Heart right ventricle (tissue), 16 donors: ENCODE data around the gene MYO3B. TPM values are rescaled to one million over a fixed set of nuclear protein-coding genes. Genes with fewer than 3 reads are reported as not detected.

Source experiments
- ATAC-seq, 8 donors: fragments of 200-7000 bp; cut with Tn5 transposase; one replicate each; pipeline ENCODE4 v1.9.1; 2020; ENCODE audit warnings: mild to moderate bottlenecking in 8 of 8, moderate library complexity in 8 of 8, moderate number of reproducible peaks in 1 of 8
- DNase-seq, 2 donors: peaks; one replicate each; pipeline ENCODE4 v3.0.0-alpha.2; 2020
- H3K27ac ChIP-seq, 10 donors: fragments of 200-600 bp; sonication (generic) in 2 of 10; one replicate each; pipeline versions ENCODE4 v1.5.0 to v1.8.0; 2020 to 2022; ENCODE audit warnings: mild to moderate bottlenecking in 3 of 10
- H3K27me3 ChIP-seq, 7 donors: fragments of 200-600 bp; one replicate each; pipeline ENCODE4 v1.8.0; 2021 to 2022; ENCODE audit warnings: mild to moderate bottlenecking in 2 of 7
- H3K36me3 ChIP-seq, 9 donors: fragments of 200-600 bp; sonication (generic) in 1 of 9; one replicate each; pipeline versions ENCODE4 v1.5.0 to v1.8.0; 2020 to 2022; ENCODE audit warnings: mild to moderate bottlenecking in 2 of 9
- H3K4me1 ChIP-seq, 9 donors: fragments of 200-600 bp; sonication (generic) in 1 of 9; one replicate each; pipeline versions ENCODE4 v1.5.0 to v1.8.0; 2020 to 2022; ENCODE audit warnings: mild to moderate bottlenecking in 4 of 9
- H3K4me3 ChIP-seq, 10 donors: fragments of 200-600 bp; sonication (generic) in 2 of 10; one replicate each; pipeline versions ENCODE4 v1.5.0 to v1.8.0; 2020 to 2022; ENCODE audit warnings: mild to moderate bottlenecking in 7 of 10, moderate library complexity in 2 of 10
- H3K9me3 ChIP-seq, 11 donors: fragments of 200-600 bp in 10 of 11; sonication (generic) in 2 of 11; one replicate each; pipeline versions ENCODE4 v1.5.0 to v1.8.0; 2013 to 2022; ENCODE audit warnings: mild to moderate bottlenecking in 2 of 11, control low read depth in 1 of 11, moderate library complexity in 1 of 11
- WGBS, 2 donors: extraction: QIAGEN DNeasy Blood & Tissue Kit; methylation state at CpG; one replicate each; pipeline ENCODE4 v1.1.7; 2013; ENCODE audit warnings: inconsistent platforms in 1 of 2; 5-methylcytosine and 5-hydroxymethylcytosine counted together
- intact Hi-C, 10 donors: fragments of 100-400 bp; cut with DNase I; formaldehyde crosslinking; loops; one replicate each; pipeline versions ENCODE4 v1.11.1 to v1.14.2; 2022
- polyA plus RNA-seq, 2 donors: library from polyadenylated mRNA; stranded (reverse); fragments of 200-250 nt; gene quantifications; one replicate each; pipeline ENCODE4 v1.2.3, GENCODE V29; 2013
- total RNA-seq, 10 donors: library from RNA; stranded (reverse); fragmentation: NEBNext Ultra II Directional in 3 of 10; extraction: Animal tissue kit (Norgen Biotek cat#: 25700) in 3 of 10; gene quantifications; one replicate each; pipeline versions ENCODE4 v1.2.1 to v1.2.4, GENCODE V29; 2021 to 2023
- TF ChIP-seq, protein P1 (sequence below), 9 donors: fragments of 200-600 bp; sonication (generic) in 2 of 9; IDR thresholded peaks; one replicate each; pipeline versions ENCODE4 v1.5.0 to v1.8.0; 2021 to 2022; ENCODE audit warnings: antibody characterized with exemption in 9 of 9, mild to moderate bottlenecking in 5 of 9, moderate library complexity in 1 of 9
- donor health status: Arrhythmogenic right ventricular cardiomyopathy.
- donor health status: ischemic (EF 13 %, LVEDD 7.1; RV severe dilation, severe dysfunction).
- donor health status: healthy with polysubstance abuse.
- donor health status: DM: no; HTN: yes; CAD: no.
- donor health status: DM: no; HTN: no; CAD: no.
- donor health status: ischemic (EF 25% LVEDD 6.9; RV normal size, moderate dysfunction).
- donor health status: ischemic (EF 25% LVEDD 5.7; RV mildly dilated, moderate dysfunction).
- donor health status: healthy.
- donor health status: DM: yes; HTN: yes; CAD: no.
- donor health status: Ischemic cardiomyopathy.
- donor health status: ischemic (EF 35%, LVEDD 5.7; RV mildly dilated, moderate dysfunction).
- donor health status: nonischemic (EF 11% LVEDD 7.7; RV severe dilation, severe dysfunction).
- donor health status: DM: yes; HTN: yes; CAD: no.
- donor health status: PGD.
- donor health status: ischemic (EF 29% LVEDD 5.4; RV normal size, mild dysfunction).
- donor health status: nonischemic (EF 23%, LVEDD 6.1; RV moderate dilation, normal function).

The MYO3B gene
- total and polyA plus RNA-seq, 12 donors = 0.05 to 0.21 (median 0.09) TPM; not detected in 8

DNA sequence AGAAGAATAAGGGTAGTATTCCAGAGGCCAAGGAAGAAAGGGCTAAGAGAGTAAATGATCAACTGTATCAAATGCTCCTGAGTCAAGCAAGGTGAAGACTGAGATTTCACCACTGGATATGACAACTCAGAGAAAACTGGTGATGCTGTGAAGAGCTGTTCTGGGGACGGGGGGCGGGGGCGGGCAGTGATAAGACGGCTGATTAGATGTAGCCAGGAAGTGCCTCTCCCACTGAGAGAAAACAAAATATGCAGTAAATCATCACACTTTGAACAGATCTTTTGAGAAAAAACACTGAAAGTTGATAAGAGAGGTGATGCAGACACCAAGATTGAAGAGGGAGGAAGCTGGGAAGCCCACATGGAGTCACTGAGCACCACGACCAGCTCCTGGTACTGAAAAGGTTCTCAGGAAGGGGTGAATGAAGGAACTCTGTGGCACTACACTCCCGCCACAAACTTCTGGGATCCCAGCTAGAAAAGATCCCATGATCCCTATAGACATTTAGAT lies 75.8 kb downstream of the MYO3B start:
- H3K27me3 ChIP-seq = peaks cover 0 to 29% (median 5%) of the 10 kb centered on the region in 7 donors

DNA sequence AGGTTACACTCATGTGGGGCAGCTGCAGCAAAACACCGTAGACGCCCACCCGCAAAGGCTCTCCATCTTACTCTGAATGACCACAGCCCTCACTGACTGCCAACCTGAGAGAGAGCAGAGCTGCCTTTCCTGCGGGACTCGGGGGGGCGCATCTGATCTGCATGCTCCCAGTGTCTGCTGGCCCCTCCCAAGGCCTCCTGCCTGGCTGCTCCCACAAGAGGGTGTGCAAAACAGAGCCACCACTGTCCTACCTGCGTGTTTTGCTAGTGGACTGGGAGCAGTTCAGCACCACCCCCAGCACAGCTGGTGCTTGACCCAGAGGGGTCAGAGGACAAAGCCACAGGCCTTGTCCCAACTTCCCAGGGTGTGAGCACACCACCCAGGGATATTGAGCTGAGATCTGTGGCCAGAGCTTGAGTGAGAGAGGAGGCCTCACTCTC lies 76.4 kb downstream of the MYO3B start:
- DNase-seq (no peak), ATAC-seq (no peak)
- no peak overlapping the region for H3K27ac ChIP-seq
- H3K4me3 ChIP-seq = no peak overlapping the region
- H3K9me3 ChIP-seq = peaks cover 0 to 4% (median 0%) of the 10 kb centered on the region in 11 donors
- H3K36me3 ChIP-seq = no peaks in the 10 kb centered on the region
- peaks cover 0 to 29% (median 5%) of the 10 kb centered on the region in 7 donors for H3K27me3 ChIP-seq
- TF ChIP-seq, protein P1, sequence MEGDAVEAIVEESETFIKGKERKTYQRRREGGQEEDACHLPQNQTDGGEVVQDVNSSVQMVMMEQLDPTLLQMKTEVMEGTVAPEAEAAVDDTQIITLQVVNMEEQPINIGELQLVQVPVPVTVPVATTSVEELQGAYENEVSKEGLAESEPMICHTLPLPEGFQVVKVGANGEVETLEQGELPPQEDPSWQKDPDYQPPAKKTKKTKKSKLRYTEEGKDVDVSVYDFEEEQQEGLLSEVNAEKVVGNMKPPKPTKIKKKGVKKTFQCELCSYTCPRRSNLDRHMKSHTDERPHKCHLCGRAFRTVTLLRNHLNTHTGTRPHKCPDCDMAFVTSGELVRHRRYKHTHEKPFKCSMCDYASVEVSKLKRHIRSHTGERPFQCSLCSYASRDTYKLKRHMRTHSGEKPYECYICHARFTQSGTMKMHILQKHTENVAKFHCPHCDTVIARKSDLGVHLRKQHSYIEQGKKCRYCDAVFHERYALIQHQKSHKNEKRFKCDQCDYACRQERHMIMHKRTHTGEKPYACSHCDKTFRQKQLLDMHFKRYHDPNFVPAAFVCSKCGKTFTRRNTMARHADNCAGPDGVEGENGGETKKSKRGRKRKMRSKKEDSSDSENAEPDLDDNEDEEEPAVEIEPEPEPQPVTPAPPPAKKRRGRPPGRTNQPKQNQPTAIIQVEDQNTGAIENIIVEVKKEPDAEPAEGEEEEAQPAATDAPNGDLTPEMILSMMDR (IDR thresholded peaks at IDR 0.05) = no peak
- H3K4me1 ChIP-seq = no peaks in the 10 kb centered on the region
- intact Hi-C loops = no loop called here
- WGBS, 2 donors = 77 to 81% methylated on average over 7 of the region's 7 CpGs

More for the DNA sequence above, 75.8 kb downstream of the MYO3B start:
- 36% methylated on average over 6 of the region's 6 CpGs for WGBS, 2 donors
- Histone ChIP-seq H3K36me3 (no peaks in the 10 kb centered on the region), H3K9me3 (peaks cover 0 to 4% (median 0%) of the 10 kb centered on the region in 11 donors), H3K4me1 (no peaks in the 10 kb centered on the region), H3K4me3 (no peak overlapping the region), H3K27ac (no peak overlapping the region)
- intact Hi-C loops = no loop called here
- TF ChIP-seq, protein P1 (IDR thresholded peaks at IDR 0.05) = no peak
- DNase-seq = no peak
- ATAC-seq = no peak

- 80 to 90% methylated on average over 3 of the region's 3 CpGs for WGBS, 2 donors
- TF ChIP-seq, protein P1 (IDR thresholded peaks at IDR 0.05) = no peak
- Histone ChIP-seq H3K27ac (no peak overlapping the region), H3K9me3 (peaks cover 0 to 12% (median 2%) of the 10 kb centered on the region in 11 donors), H3K27me3 (peaks cover 0 to 29% (median 5%) of the 10 kb centered on the region in 7 donors), H3K36me3 (no peaks in the 10 kb centered on the region), H3K4me1 (no peaks in the 10 kb centered on the region), H3K4me3 (no peak overlapping the region)
- no peak for ATAC-seq
- intact Hi-C loops = no loop called here
- no peak for DNase-seq
Observed at GRCh38 chr2:170255137-170255536, 77.2 kb downstream of the MYO3B start.

DNA sequence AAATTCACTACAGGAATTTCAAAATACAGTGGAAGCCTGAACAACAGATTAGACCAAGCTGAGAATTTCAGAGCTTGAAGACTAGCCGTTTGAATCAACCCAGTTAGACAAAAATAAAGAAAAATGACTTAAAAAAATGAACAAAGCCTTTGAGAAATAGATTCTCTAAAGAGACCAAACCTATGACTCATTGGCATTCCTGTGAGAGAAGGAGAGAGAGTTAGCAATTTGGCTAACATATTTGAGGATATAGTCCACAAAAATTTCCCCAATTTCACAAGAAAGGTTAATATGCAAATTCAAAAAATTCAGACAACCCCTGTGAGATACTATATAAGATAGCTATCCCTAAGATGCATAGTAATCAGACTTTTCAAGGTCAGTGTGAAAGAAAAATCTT lies 78.0 kb downstream of the MYO3B start:
- Histone ChIP-seq H3K4me3 (no peak overlapping the region), H3K27ac (no peak overlapping the region), H3K27me3 (peaks cover 0 to 27% (median 5%) of the 10 kb centered on the region in 7 donors), H3K36me3 (no peaks in the 10 kb centered on the region), H3K9me3 (peaks cover 0 to 19% (median 2%) of the 10 kb centered on the region in 11 donors), H3K4me1 (no peaks in the 10 kb centered on the region)
- no peak for DNase-seq
- WGBS, 2 donors = 62 to 80% methylated on average over 1 of the region's 1 CpG
- intact Hi-C loops = no loop called here
- TF ChIP-seq, protein P1 (IDR thresholded peaks at IDR 0.05) = no peak
- ATAC-seq = no peak
